Measurements from ENCODE around the gene CDKN2AIP.
A peak's percentile ranks its signal among the peaks of the same experiment; 100 is the strongest.
"Not testable (repeated sequence)": the region's sequence is repeated elsewhere in the genome, so short reads cannot be mapped to it uniquely, and the experiment has no call there.

Gene CDKN2AIP

GRCh38 chr4:183416879-183417755, 27.3 kb upstream of the CDKN2AIP start:
- DNase-seq = no peak

DNA sequence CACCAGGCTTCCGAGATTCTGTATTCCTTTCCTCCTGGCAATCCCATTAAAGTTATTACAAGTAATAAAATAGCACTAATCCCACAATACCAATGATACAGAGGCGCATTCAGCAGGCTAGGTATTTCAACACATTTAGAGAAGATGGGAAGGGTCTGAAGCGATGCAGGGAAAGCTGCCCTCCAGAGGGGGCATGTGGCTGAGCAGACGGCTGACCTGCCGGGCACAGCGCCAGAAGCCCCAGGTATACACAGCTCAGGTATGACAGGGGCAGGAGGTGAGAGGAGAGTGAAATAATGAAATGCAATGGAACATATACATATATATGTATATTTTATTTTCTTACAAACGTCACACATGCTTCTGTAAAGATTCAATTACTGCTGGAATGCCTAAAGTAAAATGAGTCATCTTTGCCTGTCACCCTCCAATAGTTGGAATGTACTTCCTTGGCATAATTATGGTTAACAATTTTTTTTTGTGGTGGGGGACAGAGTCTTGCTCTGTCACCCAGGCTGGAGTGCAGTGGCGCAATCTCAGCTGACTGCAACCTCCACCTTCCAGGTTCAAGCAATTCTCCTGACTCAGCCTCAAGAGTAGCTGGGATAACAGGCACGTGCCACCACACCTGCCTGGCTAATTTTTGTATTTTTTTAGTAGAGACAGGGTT, 21.3 kb upstream of the CDKN2AIP start:
- no peak for DNase-seq

- no peak for DNase-seq
These were observed 20.2 kb upstream of the CDKN2AIP start for GRCh38 chr4:183424109-183424744.

- no peak for DNase-seq
These were observed 17.9 kb upstream of the CDKN2AIP start for GRCh38 chr4:183426507-183426906.

DNA sequence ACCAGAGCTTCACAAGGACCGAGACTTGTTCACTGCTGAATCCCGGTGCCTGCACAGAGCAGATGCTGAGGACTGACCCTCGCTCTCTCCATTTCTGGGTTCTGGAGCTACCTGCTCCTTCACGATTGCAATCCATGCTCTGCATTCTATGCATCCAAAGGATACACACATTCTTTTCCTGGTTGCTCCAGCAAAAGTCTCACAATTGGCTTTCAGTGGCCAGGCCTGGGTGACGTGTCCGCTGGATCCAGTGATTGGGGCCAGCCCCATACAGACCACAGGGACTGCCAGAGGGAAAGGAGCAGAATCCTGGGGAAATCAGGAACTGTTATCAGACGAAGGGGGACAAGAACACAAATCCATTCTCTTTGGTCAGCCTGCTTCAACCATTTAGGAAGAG, 14.9 kb upstream of the CDKN2AIP start:
- no peak for DNase-seq

DNA sequence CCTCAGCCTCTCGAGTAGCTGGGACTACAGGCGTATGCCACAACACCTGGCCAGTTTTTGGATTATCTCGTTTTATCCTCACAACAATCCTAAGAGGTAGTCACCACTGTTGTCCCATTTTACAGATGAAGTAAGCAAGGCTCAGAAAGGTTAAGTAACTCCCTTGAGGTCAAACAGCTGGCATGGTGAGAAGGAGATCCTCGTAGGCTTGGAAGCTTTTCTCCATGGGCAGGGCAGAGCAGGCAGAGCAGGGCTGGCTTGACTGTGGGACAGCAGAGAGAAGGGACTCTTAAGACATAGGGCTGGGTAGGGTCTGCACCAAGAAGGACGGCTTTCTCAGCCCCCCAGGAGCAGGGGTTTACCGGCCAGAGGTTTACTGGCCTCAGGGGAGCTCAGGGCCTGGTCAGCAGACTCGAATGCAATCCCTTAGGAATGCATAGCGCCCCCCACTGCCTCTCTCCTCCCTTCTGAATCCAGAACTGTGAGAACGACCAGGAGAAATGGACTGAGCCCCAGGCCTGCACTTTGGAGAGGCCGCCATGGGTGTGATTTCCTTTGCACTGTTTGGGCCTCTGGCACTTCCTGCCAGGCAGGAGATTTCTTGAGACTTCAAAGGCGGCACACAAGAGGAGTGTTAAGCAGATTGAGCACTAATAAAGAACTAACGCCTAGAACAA, 14.0 kb upstream of the CDKN2AIP start:
- peak; percentile 14 for DNase-seq

- DNase-seq = no peak
These were observed 13.5 kb upstream of the CDKN2AIP start for GRCh38 chr4:183430994-183431347.

DNA sequence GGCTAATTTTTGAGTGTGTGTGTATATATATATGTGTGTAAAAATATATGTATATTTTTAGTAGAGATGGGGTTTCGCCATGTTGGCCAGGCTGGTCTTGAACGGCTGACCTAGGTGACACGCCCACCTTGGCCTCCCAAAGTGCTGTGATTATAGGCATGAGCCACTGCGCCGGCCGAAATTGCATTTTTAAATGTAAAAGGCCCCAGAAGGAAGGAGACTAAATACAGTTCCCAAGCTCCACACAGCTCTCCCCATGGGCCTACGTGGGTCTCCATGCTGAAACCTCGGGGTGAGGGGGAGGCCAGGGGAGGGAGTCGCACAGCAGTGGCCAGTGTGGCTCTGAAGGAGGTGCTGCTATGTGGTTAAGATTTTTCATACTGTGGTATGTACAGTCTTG, 12.8 kb upstream of the CDKN2AIP start:
- no peak for DNase-seq

- not testable (repeated sequence) for DNase-seq
These were observed 11.3 kb upstream of the CDKN2AIP start for GRCh38 chr4:183433183-183433582.

DNA sequence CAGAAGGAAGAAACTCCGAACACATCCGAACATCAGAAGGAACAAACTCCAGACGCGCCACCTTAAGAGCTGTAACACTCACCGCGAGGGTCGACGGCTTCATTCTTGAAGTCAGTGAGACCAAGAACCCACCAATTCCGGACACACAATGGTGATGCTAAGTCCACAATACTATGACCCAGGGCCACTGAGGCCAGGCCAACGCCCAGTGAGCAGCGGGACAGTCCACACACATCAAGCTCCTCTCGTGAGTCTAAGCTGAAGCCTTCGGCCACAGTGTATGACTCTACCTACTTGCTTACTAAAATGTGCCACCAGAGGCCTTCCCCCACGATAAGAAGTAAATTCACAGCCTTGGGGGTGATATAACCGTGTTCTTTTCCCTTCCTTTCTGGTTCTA, 10.2 kb upstream of the CDKN2AIP start:
- no peak for DNase-seq

DNA sequence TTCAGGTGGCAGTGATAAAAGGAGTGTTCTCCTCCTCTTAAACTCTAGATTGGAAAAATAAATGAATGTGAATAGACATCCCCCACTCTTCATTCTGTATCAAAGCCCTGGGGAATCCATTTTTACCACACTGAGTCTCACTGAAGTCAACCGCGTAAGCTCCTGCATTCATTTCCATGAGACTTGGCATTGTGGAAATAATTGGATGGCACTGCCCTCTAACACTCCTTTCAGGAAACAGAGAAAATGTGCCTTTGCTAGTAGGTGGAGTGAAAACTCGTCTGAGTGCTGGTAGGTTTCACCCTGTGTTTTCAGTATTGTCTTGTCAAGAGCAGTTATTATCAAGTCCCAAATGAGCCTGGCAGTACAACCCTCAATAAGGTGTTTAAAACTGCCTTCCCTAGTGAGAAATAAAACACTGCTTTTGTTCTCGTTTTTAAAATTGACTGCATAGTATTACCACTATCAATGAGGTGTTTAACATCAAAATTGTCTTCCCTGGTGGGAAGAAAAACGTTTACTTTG, 9.7 kb upstream of the CDKN2AIP start:
- DNase-seq = no peak

DNA sequence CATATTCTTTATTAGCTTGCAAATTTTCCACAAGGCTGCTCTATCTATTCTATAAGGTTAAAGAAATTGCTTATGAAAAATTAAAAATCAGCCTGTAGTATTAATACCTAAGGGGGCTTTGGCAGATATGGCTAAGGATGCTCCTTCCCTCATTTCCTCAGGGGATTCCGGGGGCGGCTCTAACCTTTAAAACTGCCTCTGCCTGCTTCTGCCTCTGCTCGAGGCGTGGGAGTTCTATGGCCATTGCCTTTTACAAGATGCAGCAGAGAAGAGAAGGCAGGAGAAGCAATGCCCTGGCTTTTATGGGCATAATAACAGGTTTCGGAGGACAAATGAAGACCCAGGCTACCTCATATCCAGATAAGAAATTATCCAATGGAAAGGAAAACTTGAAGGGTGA, 8.6 kb upstream of the CDKN2AIP start:
- DNase-seq = no peak

DNA sequence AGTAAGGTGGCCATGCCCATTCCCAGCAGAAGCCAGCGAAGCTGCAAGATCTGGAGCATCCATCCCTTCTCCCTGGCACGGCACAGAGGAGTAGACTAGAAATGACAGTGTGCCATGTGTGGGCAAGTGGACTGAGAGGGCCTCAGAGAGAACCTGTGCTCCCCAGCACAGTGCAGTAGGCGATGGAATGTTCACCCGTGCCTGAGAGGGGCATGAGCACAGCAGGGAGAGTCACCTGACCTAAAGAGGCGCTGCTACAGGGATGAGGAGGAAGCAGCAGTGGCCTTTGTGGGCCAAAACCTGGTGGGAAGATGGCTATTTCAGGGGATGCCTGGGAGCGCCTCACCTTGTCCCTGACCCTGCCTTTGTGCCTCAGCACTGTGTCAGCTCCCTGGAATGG, 8.0 kb upstream of the CDKN2AIP start:
- no peak for DNase-seq

DNA sequence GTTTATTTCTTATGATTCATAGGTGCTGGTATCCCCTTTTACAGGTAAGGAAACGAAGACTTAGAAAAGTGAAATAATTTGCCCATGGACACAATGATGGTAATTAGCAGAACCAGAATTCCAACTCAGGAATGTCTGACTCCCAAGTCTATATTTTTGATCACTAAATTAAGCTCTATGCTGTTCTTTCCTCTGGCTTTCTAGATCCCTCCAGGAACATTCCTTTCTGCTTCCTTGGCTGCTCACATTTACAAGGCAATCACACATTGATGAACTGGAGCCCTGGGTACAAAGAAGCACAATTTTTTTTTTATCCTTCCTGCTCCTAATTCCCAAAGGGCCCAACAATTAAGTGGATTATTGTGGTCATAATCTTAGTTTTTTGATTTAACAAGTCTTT, 7.0 kb upstream of the CDKN2AIP start:
- DNase-seq = no peak

DNA sequence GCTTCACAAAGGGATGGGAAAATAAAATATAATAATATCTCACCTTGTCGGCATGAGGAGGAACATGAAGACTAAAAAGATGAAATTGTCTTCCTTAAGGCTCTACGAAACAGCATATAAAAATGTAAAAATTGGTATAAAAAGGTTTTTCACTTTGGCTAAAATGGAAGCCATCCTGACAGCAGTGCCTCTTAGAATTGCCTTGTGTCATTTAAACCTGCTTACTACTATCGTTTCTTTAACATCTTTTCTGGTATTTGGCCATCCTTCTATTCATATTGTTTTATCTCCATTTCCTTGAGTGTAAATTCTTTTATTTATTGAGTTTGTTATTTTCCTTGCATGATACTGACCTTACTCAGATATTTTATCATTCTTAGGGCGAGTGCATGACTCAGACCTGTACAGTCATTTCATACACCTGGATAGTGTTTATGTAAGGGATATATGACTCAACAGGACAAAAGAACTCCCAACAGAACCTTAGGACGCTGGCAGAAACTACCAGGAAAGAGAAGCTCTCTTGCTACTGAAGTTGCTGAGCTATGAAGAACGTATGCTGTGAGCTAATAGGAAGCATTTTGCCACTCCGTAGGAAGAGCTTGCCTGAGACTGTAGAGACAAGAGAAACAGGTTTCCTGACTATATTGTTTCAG, 5.8 kb upstream of the CDKN2AIP start:
- DNase-seq = no peak

DNA sequence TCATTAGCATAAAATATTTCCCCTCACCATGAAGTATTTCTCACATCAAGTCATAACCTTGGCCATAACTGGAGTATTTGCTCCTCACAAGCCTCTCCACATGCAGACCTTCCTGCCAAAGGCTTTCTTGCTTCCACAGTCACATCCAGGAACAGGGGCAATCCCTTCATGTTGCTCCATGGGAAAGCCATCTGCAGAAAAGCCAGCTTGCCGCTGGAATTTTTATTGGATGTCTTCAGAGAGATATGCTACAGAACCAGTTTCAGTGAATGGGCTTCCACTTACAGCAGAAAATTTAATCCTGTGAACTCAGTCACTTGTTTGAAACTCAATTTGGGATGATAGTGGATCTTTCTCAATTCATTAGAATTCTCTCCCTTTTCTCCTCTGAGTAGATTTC, 3.2 kb upstream of the CDKN2AIP start:
- no peak for DNase-seq

GRCh38 chr4:183443655-183444213, 702 bp upstream of the CDKN2AIP start:
- DNase-seq = peak; percentile 49

DNA sequence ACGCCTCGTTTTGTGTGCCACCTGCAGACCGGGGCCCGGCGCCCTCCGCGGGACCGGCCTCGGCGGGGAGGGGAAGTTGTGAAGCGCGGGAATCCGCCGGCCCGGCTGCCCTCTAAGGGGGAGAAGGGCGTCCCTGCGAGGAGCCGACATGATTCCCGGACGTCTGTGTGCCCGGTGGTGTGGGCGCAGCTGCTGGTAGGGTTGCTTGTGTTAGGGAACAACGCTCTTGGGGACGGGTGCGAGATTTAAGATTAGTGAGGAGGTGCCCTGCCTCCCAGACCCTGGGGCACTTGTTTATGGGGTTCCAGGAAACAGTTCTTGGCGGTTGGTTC, 627 bp downstream of the CDKN2AIP start:
- no peak for DNase-seq

DNA sequence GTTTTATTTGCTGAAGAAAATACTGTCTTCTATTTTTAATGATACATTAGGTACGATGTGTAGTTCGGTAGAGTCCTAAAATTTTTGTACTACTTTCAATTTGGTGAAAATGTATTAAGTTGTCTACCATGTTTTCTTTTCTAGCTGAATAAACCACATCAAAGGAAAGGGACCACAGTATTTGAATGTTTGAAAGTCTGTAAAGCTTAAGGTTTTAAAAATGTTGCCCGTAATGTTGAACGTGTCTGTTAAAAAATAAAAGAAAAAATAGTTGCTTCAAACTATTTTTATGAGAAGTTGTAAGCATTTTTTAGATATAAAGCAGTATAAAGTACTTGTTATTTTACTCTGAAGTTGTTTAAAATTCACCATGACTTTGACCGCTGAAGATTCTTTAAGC, 3.2 kb downstream of the CDKN2AIP start:
- DNase-seq = no peak

DNA sequence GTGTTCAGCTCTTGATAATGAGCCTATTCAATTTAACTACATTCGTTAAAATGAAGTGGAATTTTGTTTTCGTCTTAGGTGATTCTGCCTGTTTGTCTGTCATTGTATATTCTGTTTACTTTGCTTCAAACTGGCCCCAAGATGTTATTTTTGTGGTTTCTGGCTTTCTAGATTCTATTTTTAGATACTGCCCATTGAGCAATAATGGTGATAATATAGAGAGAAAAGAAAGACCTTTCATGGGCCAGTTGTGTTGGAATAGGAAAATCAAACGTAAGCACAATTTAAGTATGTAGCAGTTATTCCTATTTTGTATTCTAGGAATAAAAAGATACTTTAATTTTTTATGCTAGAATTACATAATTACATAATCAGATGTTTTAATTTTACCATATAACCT, 4.0 kb downstream of the CDKN2AIP start:
- DNase-seq = no peak

DNA sequence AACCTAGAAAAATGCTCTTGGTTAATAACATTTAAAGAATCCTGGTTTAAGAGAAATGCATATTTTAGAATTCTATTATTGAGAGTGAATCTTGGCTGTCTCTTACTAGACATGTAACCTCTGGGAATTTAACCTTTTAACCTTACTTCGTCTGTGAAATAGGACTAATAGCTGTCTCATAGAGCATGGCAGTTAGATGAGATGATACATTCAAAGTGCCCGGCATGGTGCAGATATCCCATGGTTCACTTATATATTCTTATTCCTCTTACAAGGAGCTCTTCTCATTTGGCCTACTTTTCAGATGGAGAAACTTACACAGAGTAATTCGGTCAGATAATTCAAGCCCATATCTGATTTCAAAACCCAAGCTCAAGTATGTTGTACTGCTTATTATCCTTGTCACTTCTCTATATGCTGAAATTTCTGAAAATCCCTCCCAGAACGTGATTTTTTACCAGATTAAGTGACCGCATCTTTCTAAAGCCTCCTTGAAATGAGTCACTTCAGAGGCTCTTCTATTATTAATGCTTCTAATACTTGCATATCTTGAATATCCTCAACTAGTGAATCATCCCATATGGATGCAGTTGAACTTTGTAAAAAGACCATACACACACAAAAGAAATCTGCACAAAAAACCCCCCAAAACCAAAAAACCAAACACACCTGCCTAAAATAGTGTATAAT, 4.9 kb downstream of the CDKN2AIP start:
- DNase-seq = no peak

DNA sequence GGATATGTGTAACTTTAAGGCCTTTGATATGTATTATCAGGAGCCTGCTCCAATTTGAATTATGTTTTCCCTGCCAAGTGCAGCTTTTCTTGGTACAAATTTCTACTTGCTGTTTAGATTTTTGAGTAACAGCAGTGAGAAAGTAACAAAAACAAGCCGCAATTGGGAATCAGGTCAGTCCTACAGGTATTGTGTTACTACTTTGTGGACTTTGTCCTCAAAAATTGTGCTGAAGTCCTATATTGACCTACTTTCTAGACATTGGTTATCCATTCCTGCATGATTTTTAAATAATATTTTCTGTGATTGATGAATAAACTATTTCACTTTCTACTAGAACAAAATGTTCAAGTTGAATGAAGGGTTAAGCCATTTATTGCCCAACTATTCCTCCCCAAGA, 5.7 kb downstream of the CDKN2AIP start:
- no peak for DNase-seq
